GM19023 (cell line): ENCODE measurements around the gene ZBTB44.
A peak's percentile ranks its signal among the peaks of the same experiment; 100 is the strongest.

ENCODE experiments used
- ATAC-seq: cut with Tn5 transposase; IDR thresholded peaks from one replicate; pipeline ENCODE4 v1.9.1; 2021; ENCODE audit warnings: mild to moderate bottlenecking, moderate library complexity; ENCODE audit not compliant: unreplicated experiment

ZBTB44 gene

GRCh38 chr11:130216221-130216550 lies 98.5 kb downstream of the ZBTB44 start:
- ATAC-seq = no peak

DNA sequence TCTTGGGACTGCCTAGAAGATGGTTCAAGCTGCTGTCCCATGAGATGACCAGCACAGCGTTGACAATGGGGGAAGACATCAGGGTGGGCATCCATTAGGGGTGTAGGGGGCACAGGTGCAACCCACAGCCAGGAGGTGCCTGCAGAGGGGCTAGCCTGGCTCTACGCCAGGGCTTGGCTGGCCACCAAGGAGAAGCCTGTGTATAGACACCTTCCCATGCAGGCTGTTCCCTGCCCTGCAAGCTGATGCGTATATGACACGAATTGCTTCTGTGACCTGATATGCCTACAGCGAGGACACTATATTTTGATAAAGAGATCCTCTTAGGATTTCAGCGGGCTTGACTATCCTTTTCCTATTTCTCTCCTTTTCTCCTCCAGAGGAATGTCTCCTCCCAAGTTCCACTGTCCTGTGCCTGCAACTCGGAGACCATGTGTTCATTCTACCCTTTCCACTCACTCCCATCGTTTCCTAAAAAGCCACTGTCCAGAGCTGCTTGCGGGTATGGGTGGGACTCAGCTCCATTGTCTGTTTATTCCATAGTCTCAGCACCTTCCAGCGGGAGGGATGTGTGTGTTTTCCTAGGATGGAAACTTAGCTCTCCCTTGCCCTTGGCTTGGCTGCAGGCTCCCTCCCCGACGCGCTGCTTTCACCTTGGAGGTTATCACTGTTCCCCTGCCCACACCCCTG lies 99.0 kb downstream of the ZBTB44 start:
- ATAC-seq = no peak

DNA sequence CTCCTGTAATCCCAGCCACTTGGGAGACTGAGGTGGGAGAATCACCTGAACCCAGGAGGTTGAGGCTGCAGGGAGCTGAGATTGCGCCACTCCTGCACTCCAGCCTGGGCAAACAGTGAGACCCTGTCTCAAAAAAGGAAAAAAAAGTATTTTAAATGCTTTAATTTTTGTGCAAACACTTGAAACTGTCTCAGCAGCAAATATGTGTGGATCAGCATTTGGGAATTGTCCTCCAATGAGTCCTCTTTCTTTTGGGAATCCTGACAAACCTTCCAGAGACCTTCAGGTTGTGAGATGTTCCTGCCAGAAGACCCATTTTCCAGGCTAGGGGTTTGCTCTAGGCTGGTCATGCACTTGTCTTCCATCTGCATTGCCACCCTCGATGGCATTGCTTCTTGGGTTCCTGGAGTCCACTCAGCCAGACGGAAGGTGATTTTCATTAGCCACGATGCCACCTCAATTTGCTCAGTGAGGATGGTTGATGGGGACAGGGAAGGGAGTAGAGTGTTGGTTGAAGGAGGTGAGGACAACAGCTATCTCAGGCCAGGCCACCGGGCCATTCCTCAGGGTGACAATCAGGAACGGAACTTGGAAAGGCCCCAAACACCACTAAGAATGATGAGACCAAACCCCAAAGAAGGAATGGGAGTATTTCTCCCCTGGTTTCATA lies 99.7 kb downstream of the ZBTB44 start:
- ATAC-seq = no peak

GRCh38 chr11:130213979-130214281 lies 100.8 kb downstream of the ZBTB44 start:
- no peak for ATAC-seq

DNA sequence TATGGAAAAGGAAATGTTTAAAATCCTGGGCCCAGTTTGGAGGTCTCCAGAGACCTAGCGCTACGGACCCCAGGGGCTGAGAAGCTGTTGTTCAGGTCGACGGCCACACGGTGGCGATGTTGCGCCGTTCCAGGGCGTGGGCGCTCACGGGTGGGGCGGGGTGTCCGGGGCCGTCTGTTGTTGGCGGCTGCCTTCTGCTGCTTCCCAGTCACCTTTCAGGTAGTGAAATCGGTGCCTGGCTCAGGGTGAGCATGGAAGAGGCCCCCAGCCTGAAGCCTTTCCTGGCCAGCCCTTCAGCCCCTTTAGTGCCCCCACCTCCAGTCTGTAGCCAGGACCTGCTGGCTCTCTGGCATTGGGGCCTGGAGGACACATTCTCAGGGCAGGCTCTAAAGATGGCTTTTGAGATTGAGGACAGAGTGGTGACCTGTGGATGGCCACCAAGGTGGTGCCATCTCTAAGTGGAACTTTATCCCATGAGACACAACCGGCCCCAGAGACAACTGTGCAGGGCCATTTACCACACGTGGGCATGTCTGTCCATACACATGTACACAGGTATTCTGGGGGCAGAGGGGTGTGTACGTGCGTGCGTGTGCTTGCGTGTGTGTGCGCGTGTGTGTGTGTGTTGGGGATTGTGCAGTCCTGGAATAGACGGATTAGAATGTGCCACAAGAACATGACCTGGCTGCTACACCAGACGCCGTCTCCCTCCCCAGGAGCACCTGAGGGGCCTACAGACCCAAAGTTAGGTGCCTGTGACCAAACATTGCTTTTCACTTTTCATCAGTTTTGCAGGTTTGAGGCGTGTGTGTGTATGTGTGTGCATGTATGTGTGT lies 101.4 kb downstream of the ZBTB44 start:
- peak; percentile 90 for ATAC-seq

- no peak for ATAC-seq
Measured at GRCh38 chr11:130212431-130212961, 102.2 kb downstream of the ZBTB44 start.

DNA sequence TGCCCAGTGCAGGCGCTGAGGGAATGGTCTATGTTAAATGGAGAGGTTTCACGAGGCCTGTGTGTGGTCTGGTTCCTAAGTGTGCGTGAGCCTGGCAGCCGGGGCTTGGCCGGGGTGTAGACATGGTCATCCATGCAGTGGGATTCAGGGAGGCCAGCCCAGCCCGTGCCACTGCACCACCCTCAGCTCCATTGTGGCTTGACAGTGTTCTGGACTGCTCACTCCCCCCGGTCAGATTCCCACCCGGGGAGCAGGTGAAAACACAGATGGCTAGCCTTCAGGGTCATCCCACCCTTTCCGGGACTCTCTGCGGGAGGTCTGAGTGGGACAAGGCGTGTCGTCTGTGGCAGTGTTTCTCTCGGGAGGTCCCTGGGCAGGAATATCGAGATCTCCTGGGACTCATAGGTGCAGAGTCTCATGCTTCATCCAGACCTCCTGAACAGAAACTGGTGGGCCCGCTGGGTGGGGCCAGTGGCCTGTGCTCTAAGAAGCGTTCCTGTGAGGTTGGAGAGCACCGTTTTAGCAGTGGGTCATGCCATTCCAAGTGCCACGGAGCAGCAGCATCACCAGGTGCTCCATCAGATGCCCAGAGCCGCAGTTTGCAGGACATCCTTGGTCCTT lies 102.8 kb downstream of the ZBTB44 start:
- ATAC-seq = no peak

- no peak for ATAC-seq
Measured at GRCh38 chr11:130211144-130211543, 103.6 kb downstream of the ZBTB44 start.

DNA sequence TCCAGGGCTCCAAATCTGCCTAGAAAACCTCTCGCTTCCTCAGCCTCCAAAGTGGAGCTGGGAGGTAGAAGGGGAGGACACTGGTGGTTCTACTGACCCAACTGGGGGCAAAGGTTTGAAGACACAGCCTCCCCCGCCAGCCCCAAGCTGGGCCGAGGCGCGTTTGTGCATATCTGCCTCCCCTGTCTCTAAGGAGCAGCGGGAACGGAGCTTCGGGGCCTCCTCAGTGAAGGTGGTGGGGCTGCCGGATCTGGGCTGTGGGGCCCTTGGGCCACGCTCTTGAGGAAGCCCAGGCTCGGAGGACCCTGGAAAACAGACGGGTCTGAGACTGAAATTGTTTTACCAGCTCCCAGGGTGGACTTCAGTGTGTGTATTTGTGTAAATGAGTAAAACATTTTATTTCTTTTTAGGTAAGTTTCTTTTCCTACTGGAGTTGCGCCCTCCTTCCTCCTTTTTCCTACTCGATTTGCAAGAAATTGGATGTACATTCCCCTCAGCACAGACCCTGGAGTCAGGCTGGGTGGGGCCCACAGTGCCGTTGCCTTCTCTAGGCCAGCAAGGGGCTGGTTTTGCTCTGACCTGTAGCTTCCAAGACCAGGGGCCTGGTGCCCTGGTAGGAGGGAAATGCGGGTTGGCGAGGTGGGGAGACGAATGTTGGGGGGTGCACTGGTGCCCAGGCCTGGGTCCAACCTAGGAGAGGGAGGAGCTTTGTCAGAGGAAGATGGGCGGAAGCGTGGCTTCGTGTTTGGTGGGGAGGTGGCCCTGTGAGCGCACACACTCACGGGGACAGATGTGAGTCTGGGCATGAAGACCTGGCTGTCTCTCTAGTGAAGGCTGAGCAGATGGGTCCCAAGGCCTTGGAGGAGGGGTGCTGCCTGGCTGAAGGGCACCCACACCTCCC lies 104.5 kb downstream of the ZBTB44 start:
- no peak for ATAC-seq

DNA sequence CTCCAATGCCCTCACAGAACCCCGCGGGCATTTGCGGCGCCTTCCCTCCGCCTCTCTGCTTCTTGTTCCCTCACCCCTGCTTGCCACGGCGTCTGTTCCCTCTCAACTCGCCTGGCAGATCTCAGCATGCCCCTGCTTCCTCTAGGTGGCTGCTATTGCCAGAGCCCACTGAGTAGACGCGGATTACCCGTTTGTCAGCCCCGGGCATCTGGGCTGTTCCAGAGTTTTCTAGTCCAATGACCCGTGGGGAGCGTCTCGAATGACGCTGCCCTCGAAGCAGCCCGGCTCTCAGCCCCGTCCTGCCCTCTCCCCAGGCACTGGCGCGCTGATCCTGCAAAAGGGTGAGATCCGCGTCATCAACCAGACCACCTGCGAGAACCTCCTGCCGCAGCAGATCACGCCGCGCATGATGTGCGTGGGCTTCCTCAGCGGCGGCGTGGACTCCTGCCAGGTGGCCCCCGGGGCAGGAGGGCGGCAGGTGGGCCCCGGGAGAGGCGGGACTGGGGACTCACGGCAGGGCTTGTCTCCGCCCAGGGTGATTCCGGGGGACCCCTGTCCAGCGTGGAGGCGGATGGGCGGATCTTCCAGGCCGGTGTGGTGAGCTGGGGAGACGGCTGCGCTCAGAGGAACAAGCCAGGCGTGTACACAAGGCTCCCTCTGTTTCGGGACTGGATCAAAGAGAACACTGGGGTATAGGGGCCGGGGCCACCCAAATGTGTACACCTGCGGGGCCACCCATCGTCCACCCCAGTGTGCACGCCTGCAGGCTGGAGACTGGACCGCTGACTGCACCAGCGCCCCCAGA lies 105.4 kb downstream of the ZBTB44 start:
- ATAC-seq = no peak

GRCh38 chr11:130208241-130209127 lies 106.2 kb downstream of the ZBTB44 start:
- no peak for ATAC-seq

GRCh38 chr11:130206141-130206540 lies 108.6 kb downstream of the ZBTB44 start:
- no peak for ATAC-seq

DNA sequence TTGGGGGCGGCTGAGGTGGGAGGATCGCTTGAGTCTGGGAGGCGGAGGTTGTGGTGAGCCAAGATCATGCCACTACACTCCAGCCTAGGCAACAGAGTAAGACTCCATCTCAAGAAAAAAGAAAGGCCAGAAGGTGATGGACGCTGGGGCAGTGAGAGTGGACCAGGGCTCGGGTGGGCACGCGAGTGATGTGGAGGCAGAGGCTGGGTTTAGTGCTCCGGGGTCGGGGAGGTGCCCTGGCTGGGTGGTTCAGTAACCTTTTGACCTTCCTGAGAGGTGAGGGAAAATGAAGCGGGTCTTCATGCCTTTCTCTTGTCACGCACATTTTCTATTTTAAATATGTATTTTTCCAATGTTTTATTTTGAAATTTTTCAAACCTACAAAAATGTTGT lies 110.0 kb downstream of the ZBTB44 start:
- ATAC-seq = no peak

- no peak for ATAC-seq
Measured at GRCh38 chr11:130203766-130204702, 110.7 kb downstream of the ZBTB44 start.

- ATAC-seq = no peak
Measured at GRCh38 chr11:130202818-130203689, 111.7 kb downstream of the ZBTB44 start.

DNA sequence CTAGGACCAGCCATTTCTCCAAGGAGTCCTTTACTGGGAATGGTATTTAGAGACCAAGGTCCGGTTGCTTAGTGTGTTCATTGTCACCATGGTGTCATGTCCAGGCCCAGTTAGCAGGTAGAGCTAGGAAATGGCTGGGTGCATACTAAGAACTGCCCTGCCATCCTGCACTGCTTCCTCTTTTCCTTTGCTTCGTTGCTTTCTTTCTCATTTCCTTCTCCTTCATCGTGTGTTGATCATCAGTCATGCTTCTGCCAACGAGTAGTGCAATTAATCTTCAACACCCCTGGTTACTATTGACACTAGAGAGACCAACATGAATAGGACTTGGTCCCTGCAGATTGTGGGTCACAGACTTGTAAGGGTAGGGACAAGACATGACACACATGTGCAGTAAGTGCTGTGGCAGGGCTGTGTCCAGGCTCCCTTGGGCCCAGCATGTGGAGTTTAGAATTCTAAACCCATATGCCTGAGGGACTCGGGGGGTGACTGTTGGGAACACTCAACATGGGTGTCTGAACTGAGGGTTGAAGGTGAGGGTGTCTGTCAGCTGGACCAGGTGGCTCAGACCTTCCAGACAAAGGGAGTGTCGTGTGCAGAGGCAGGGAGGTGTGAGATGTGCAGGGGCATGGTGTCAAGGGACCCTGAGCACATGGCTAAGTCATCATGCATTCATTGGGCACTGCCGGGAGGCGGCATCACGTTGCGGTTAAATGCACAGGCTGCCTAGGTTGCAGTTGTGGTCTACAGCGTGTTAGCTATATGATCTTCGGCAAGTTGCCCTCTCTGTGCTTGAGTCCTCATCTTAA lies 112.5 kb downstream of the ZBTB44 start:
- ATAC-seq = no peak
